Stimulated activated CD4-positive, alpha-beta T cell treated with anti-CD3 and anti-CD28 coated beads, Interleukin-15, amount 100 ng/mL, for 1 hour (primary cell): Measurements from ENCODE around the gene ERC1.
"Not testable (repeated sequence)": the region's sequence is repeated elsewhere in the genome, so short reads cannot be mapped to it uniquely, and the experiment has no call there.

Experiments used
- DNase-seq, 2 donors: peaks; one replicate each; pipeline ENCODE4 v3.0.0-alpha.2; 2020; ENCODE audit warnings: low read depth in 1 of 2, low spot score in 1 of 2

Gene ERC1

GRCh38 chr12:1073652-1074051 is 82.6 kb downstream of the ERC1 start:
- DNase-seq = no peak

GRCh38 chr12:1077036-1077803 is 86.2 kb downstream of the ERC1 start:
- DNase-seq = no peak

GRCh38 chr12:1078002-1078401 is 87.0 kb downstream of the ERC1 start:
- DNase-seq = no peak

- DNase-seq = no peak
Measured at GRCh38 chr12:1080520-1081223, 89.6 kb downstream of the ERC1 start.

- DNase-seq = no peak
Measured at GRCh38 chr12:1083151-1083888, 92.3 kb downstream of the ERC1 start.

DNA sequence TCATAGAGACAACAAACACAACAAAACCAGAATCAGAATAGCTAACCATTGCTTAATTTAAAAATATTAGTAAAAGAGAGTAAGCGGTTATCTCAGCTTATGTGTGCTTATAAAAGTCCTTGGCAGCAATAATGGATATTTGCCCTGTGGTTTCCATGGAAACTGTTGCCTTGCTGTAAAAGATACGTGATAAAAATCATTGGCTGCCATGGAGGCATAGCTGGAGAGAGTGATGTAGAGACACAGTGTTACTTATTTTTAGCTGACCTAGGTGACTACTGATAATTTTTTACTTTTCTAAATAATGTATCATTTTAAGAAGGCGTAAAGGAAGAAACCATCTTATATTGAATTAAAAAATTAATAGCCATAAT is 92.9 kb downstream of the ERC1 start:
- DNase-seq = no peak

DNA sequence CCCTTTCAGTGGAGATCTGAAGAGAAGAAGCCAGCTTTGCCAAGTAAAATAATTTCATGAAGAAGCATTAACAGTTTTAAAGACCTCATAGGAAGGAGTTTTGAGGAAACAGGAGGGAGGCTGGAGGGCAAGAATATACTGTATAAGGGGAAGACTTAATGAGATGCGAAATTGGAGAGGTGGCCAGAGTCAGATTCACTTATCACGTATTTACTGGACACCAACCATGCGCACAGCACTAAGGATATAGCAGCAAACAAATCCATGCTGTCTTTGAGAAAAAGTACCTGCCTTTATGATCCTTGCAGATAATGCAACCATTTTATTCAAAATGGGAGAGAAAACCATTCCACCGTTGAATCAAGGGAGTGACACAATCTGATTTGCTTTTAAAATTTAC is 100.3 kb downstream of the ERC1 start:
- DNase-seq = no peak

- DNase-seq = no peak
Measured at GRCh38 chr12:1093166-1093751, 102.2 kb downstream of the ERC1 start.

DNA sequence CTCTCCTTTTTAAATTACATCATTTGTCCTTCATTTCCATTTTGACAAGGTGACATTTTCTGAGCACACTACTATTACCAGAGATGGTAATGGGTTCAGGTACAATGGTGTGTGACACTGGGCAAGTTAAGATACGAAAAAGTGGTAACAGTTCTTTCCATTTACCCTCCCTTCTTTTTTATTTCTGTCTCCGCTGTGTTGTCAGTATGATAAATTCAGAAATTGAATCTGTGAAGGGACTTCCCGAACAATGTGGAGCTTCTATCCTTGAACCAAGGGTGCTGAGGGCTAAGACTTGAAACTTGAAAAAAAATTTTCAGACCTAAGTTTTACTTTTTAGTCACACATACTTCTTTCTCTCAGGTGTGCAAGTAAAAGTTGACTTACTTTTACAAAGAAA is 103.7 kb downstream of the ERC1 start:
- DNase-seq = no peak

- DNase-seq = no peak
Measured at GRCh38 chr12:1099158-1099557, 108.1 kb downstream of the ERC1 start.

- not testable (repeated sequence) for DNase-seq
Measured at GRCh38 chr12:1099618-1100017, 108.6 kb downstream of the ERC1 start.

- no peak for DNase-seq
Measured at GRCh38 chr12:1102115-1102514, 111.1 kb downstream of the ERC1 start.

- DNase-seq = no peak
Measured at GRCh38 chr12:1102791-1103450, 111.9 kb downstream of the ERC1 start.

GRCh38 chr12:1103632-1104031 is 112.6 kb downstream of the ERC1 start:
- DNase-seq = no peak

DNA sequence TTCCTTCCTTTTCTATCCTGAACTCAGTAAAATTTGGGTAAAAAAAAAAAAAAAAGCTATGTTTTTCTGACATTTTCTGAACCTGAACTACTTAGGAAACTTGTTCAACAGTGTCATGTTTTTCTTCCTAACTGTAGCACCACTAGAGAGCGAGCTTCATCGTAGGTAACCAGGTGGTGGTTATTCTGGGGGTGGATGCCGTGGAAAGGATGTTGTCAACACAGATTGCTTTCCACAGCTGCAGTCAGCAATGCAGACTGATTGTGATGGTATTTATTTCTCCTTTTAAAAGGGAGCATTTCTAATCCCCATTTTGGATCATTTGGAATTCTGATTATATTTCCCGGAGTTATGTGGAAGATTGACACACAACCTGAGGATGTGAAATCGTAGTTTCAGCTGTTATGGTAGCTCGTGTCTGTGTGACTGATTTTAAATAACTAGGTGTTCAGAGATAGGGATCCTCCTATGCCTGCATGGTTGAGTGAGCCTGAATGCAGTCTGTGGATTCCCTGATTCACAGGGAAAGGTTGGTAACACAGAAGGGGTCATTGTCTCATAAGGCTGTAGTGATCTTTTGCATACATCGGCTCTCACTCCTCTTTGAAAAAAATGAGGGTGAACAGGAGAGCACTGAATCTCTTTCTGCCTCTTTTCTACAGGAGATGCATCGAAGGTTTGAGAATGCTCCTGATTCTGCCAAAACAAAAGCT is 113.2 kb downstream of the ERC1 start:
- no peak for DNase-seq

DNA sequence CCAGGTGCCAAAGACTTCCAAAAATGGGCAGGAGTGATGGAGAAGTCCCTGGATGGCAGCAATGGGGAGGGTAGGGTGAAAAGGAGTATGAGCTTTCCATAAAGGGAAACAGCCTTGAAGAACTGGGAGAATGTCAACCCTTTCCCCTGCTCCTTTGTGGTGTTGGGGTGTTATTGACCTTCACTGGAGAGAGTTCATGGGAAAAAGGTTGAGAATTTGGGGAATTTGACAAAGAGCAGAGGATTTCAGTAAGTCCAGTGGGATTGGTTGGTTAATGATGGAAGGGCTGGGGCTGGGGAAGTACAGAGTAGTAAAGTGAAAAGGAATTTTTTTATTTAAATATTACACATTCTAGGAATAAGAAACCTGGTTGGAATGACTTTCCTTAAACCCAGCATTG is 116.6 kb downstream of the ERC1 start:
- DNase-seq = no peak

GRCh38 chr12:1108276-1108675 is 117.3 kb downstream of the ERC1 start:
- no peak for DNase-seq

DNA sequence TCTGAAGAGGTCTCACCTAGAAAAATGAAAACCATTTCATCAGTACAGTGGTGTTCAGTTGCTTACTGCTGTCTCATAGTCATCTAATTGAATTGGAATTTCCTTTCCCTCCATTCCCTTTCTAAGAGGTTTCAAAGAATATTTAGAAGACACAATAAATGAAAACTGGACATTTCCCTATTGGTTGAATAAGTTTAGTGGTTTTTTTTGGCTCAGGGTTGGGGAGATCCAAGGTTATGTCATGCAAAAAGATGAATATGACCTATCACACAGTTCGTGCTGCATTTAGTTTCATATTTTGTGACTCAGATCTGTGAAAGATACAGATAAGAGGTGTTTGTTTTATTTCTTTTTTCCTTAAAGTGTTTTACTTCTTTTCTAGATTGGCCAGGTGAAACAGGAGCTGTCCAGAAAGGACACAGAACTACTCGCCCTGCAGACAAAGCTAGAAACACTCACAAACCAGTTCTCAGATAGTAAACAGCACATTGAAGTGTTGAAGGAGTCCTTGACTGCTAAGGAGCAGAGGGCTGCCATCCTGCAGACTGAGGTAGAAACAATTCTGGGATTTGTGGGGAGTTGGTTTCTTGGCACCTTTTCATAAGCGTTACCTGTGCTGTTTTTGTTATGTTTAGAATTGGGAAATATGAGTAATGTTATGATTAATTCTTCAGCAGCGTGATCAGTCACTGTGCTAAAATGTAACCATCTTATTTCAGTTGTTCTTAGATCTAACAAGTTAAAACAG is 124.6 kb downstream of the ERC1 start:
- no peak for DNase-seq

DNA sequence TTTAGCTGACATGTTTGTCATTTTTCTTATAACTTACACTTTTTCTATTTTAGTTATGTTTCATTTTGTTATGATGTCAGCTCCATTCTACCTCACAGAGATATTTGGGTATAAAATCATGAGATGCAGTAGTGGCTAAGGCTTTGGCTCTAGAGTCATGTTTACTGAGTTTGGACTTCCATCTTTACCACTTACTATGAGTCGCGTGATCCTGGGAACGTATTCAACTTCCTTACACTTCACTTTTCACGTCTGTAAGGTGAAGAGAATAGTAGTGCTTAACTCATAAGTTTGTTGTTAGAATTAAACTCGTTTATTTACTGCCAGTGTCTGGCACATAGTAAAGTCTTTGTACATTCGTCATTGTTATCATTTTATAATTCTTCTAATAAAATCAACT is 126.3 kb downstream of the ERC1 start:
- DNase-seq = no peak
